ENCODE measurements around the gene NDEL1. TPM values are rescaled to one million over a fixed set of nuclear protein-coding genes. Genes with fewer than 3 reads are reported as not detected.

Gene NDEL1
- total and polyA plus RNA-seq, 3 donors from 2014 or later = 51.2 to 85.4 (median 73.1) TPM

GRCh38 chr17:8494506-8495111 lies 58.9 kb downstream of the NDEL1 start:
- DNase-seq = peak; percentile 11
- H3K27ac ChIP-seq = no peak overlapping the region
- TF ChIP-seq CTCF (IDR thresholded peaks at IDR 0.05) = no peak
- TF ChIP-seq POLR2A (IDR thresholded peaks at IDR 0.05) = no peak
- 95 to 97% methylated on average over 8 of the region's 8 CpGs for WGBS, 2 donors
- intact Hi-C loops (cut with DNase I; ENCODE audit: low total_unique reads) = no loop called here
- H3K27me3 ChIP-seq = no peaks in the 10 kb centered on the region
- no peak overlapping the region for H3K4me3 ChIP-seq
- no peaks in the 10 kb centered on the region for H3K9me3 ChIP-seq
- H3K4me1 ChIP-seq = peaks cover 8% of the 10 kb centered on the region
- H3K36me3 ChIP-seq (ENCODE audit: low read depth, missing control alignments) = no peaks in the 10 kb centered on the region

GRCh38 chr17:8496081-8496480 lies 60.4 kb downstream of the NDEL1 start:
- TF ChIP-seq POLR2A (IDR thresholded peaks at IDR 0.05) = no peak
- no peak for TF ChIP-seq CTCF (IDR thresholded peaks at IDR 0.05)
- Histone ChIP-seq H3K9me3 (no peaks in the 10 kb centered on the region), H3K4me3 (no peak overlapping the region), H3K4me1 (peaks cover 12% of the 10 kb centered on the region), H3K27me3 (no peaks in the 10 kb centered on the region), H3K27ac (no peak overlapping the region), H3K36me3 (ENCODE audit: low read depth, missing control alignments) (no peaks in the 10 kb centered on the region)
- intact Hi-C loops (cut with DNase I; ENCODE audit: low total_unique reads) = no loop called here
- 87 to 88% methylated on average over 13 of the region's 13 CpGs for WGBS, 2 donors
- DNase-seq = no peak

GRCh38 chr17:8499171-8499570 lies 63.5 kb downstream of the NDEL1 start:
- intact Hi-C loops (cut with DNase I; ENCODE audit: low total_unique reads) = no loop called here
- Histone ChIP-seq H3K36me3 (ENCODE audit: low read depth, missing control alignments) (no peaks in the 10 kb centered on the region), H3K4me1 (peaks cover 12% of the 10 kb centered on the region), H3K27me3 (no peaks in the 10 kb centered on the region), H3K27ac (no peak overlapping the region), H3K4me3 (no peak overlapping the region), H3K9me3 (no peaks in the 10 kb centered on the region)
- no peak for TF ChIP-seq POLR2A (IDR thresholded peaks at IDR 0.05)
- no peak for TF ChIP-seq CTCF (IDR thresholded peaks at IDR 0.05)
- no peak for DNase-seq
- 38 to 75% methylated on average over 8 to 9 of the region's 9 CpGs for WGBS, 2 donors

- intact Hi-C loops (cut with DNase I; ENCODE audit: low total_unique reads) = no loop called here
- Histone ChIP-seq H3K27ac (no peak overlapping the region), H3K4me3 (no peak overlapping the region), H3K27me3 (no peaks in the 10 kb centered on the region), H3K9me3 (no peaks in the 10 kb centered on the region), H3K36me3 (ENCODE audit: low read depth, missing control alignments) (no peaks in the 10 kb centered on the region), H3K4me1 (peaks cover 12% of the 10 kb centered on the region)
- 65 to 67% methylated on average over 5 of the region's 5 CpGs for WGBS, 2 donors
- no peak for TF ChIP-seq POLR2A (IDR thresholded peaks at IDR 0.05)
- TF ChIP-seq CTCF (IDR thresholded peaks at IDR 0.05) = no peak
- no peak for DNase-seq
Observed at GRCh38 chr17:8499614-8500013, 63.9 kb downstream of the NDEL1 start.

GRCh38 chr17:8500609-8501008 lies 64.9 kb downstream of the NDEL1 start:
- Histone ChIP-seq H3K4me1 (peaks cover 12% of the 10 kb centered on the region), H3K4me3 (no peak overlapping the region), H3K36me3 (ENCODE audit: low read depth, missing control alignments) (no peaks in the 10 kb centered on the region), H3K9me3 (no peaks in the 10 kb centered on the region), H3K27me3 (no peaks in the 10 kb centered on the region), H3K27ac (no peak overlapping the region)
- no peak for TF ChIP-seq POLR2A (IDR thresholded peaks at IDR 0.05)
- TF ChIP-seq CTCF (IDR thresholded peaks at IDR 0.05) = no peak
- intact Hi-C loops (cut with DNase I; ENCODE audit: low total_unique reads) = no loop called here
- 79 to 90% methylated on average over 8 of the region's 8 CpGs for WGBS, 2 donors
- DNase-seq = no peak
